T-helper 1 cell treated with Interleukin-12 subunit alpha and Interleukin-12 subunit beta and Interleukin-4 antibody, amounts not matched to agents 30 ng/mL and 1 ng/mL, for 36 hours (primary cell): ENCODE results near the gene SLC4A11. TPM values are rescaled to one million over a fixed set of nuclear protein-coding genes. Genes with fewer than 3 reads are reported as not detected.
"Not testable (repeated sequence)": the region's sequence is repeated elsewhere in the genome, so short reads cannot be mapped to it uniquely, and the experiment has no call there.

Source experiments
- intact Hi-C: fragments of 100-400 bp; cut with micrococcal nuclease; formaldehyde crosslinking; loops from one replicate; pipeline ENCODE4 v1.15.1; 2024
- total RNA-seq: library from RNA; stranded (reverse); gene quantifications from 2 replicates; pipeline ENCODE4 v1.2.3, GENCODE V29; 2022

SLC4A11 gene
- total RNA-seq, 1 donor from 2014 or later = 1.9 TPM

GRCh38 chr20:3204124-3204794, 34.7 kb downstream of the SLC4A11 start, which contains the start of gene DDRGK1:
Gene DDRGK1, minus strand, starts transcription at chr20:3204682. Its CDS starts 55 bp downstream, at chr20:3204627.
- intact Hi-C loops = loop anchor here (1.0 to 10.0 kb wide), 8 partner anchors 31 to 699 kb away; partner anchors contain the start of genes ATRN, LZTS3 and ZNF343

GRCh38 chr20:3203315-3204123, 35.5 kb downstream of the SLC4A11 start:
- intact Hi-C loops = loop anchor here (1.0 to 10.0 kb wide), 9 partner anchors 30 to 699 kb away; partner anchors contain the start of genes ATRN, LZTS3 and ZNF343

GRCh38 chr20:3202965-3203314, 36.0 kb downstream of the SLC4A11 start:
- intact Hi-C loops = loop anchor here (1.0 to 10.0 kb wide), 4 partner anchors 86 to 698 kb away; partner anchors contain the start of genes ATRN and ZNF343

GRCh38 chr20:3199976-3200755, 38.8 kb downstream of the SLC4A11 start:
- intact Hi-C loops = loop anchor here (5.0 to 10.0 kb wide), 3 partner anchors 83 to 695 kb away; partner anchors contain the start of genes ATRN and ZNF343

- intact Hi-C loops = no loop called here
These were observed 39.8 kb downstream of the SLC4A11 start for GRCh38 chr20:3199206-3199605.

- intact Hi-C loops = no loop called here
These were observed 43.3 kb downstream of the SLC4A11 start for GRCh38 chr20:3195590-3196237.

GRCh38 chr20:3194617-3195280, 44.2 kb downstream of the SLC4A11 start:
- intact Hi-C loops = no loop called here

GRCh38 chr20:3193806-3194616, 45.0 kb downstream of the SLC4A11 start:
- intact Hi-C loops = no loop called here

- intact Hi-C loops = no loop called here
These were observed 46.6 kb downstream of the SLC4A11 start for GRCh38 chr20:3192226-3193015.

GRCh38 chr20:3190681-3191111, 48.3 kb downstream of the SLC4A11 start:
- intact Hi-C loops = no loop called here

- intact Hi-C loops = no loop called here
These were observed 49.3 kb downstream of the SLC4A11 start for GRCh38 chr20:3189561-3190131.

- intact Hi-C loops = no loop called here
These were observed 50.1 kb downstream of the SLC4A11 start for GRCh38 chr20:3188823-3189413.

- intact Hi-C loops = not testable (repeated sequence)
These were observed 51.1 kb downstream of the SLC4A11 start for GRCh38 chr20:3187861-3188260.

- intact Hi-C loops = no loop called here
These were observed 54.9 kb downstream of the SLC4A11 start for GRCh38 chr20:3183896-3184612.

- intact Hi-C loops = not testable (repeated sequence)
These were observed 56.6 kb downstream of the SLC4A11 start for GRCh38 chr20:3182429-3182828.

- intact Hi-C loops = no loop called here
These were observed 57.7 kb downstream of the SLC4A11 start for GRCh38 chr20:3181270-3181669.

GRCh38 chr20:3180319-3180718, 58.7 kb downstream of the SLC4A11 start:
- intact Hi-C loops = no loop called here
